ENCODE results near the gene AQR.
A peak's percentile ranks its signal among the peaks of the same experiment; 100 is the strongest.
"Not testable (repeated sequence)": the region's sequence is repeated elsewhere in the genome, so short reads cannot be mapped to it uniquely, and the experiment has no call there.

The AQR gene

GRCh38 chr15:34810443-34811129 is 159.0 kb downstream of the AQR start:
- DNase-seq = peak; percentile 97

DNA sequence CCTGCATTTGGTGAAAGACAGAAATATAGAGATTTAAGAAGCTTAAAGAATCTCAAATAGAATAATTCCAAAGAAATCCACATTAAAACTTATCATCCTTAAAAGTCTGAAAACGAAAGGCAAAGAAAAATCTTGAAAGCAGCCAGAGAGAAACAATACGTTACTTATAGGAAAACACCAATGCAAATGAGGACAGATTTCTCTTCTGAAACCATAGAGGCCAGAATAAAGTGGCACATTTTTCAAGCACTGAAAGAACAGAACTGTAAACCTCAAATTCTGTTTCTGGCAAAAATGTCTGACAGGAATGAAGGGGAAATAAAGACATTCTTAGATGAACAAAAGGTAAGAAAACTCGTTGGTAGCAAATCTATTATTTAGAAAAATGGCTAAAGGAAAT is 160.4 kb downstream of the AQR start:
- DNase-seq = no peak

GRCh38 chr15:34808016-34808415 is 161.5 kb downstream of the AQR start:
- DNase-seq = peak; percentile 55

DNA sequence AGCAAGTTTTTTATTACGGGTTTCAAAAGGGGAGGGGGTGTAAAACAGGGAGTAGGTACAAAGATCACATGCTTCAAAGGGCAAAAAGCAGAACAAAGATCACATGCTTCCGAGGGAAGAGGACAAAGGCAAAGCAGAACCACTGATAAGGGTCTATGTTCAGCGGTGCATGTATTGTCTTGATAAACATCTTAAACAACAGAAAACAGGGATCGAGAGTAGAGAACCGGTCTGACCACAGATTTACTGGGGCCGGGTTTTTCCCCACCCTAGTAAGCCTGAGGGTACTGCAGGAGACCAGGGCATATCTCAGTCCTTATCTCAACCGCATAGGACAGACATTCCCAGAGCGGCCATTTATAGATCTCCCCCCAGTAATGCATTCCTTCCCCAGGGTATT is 162.3 kb downstream of the AQR start:
- not testable (repeated sequence) for DNase-seq

DNA sequence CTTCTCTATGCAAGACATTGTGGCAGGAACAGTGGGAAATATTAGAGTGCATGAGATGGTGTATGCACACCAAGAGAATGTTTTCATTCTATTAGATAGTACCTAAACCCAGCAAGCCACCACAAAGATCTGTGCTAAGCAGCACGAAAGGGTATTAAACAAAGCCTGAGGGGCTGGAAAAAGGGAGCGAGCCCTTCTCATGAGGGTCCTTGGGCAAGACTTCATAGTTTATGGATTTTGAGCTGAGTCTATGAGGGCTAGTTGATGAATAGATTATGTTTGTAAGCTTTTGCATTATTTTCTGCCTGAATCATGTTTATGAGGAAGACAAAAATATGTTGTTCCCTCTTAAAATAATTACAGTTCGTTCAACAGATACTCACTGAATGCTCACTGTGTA is 164.8 kb downstream of the AQR start:
- no peak for DNase-seq

DNA sequence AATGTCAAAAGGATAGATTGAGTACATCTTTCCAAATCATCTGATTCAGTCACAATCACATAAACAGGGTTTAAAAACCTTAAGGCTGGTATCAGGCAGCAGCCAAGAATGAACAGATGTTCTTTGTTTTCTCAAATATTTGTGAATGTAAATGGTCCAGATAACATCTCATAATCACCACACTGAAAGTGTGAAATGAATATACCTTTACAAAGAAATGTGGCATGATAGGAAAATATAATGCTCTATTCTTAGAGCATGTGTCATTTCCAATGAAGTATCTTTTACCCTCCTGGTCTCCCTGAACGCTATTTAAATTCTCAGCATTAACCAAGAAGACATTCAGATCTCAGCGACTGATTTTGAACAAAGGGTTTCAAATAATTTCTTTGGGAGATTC is 165.4 kb downstream of the AQR start:
- no peak for DNase-seq

GRCh38 chr15:34802803-34803750 is 166.5 kb downstream of the AQR start:
- no peak for DNase-seq

- no peak for DNase-seq
These were observed 167.2 kb downstream of the AQR start for GRCh38 chr15:34802371-34802770.

Data from fibroblast of skin of right biceps (primary cell).